Right cardiac atrium (tissue), 5 donors: ENCODE data around the gene OTOR. TPM values are rescaled to one million over a fixed set of nuclear protein-coding genes. Genes with fewer than 3 reads are reported as not detected.

Experiments
- ATAC-seq, 2 donors: fragments of 200-7000 bp; cut with Tn5 transposase; one replicate each; pipeline versions ENCODE4 v1.8.0 to v1.9.1; 2020; ENCODE audit warnings: moderate library complexity in 2 of 2, mild to moderate bottlenecking in 1 of 2
- DNase-seq, 3 donors: peaks; one replicate each; pipeline ENCODE4 v3.0.0-alpha.2; 2020
- H3K27ac ChIP-seq: one replicate; pipeline ENCODE4 v1.5.1; 2013; ENCODE audit warnings: mild to moderate bottlenecking, low read length, control low read depth, moderate library complexity
- H3K27me3 ChIP-seq: one replicate; pipeline ENCODE4 v1.6.1; 2013; ENCODE audit not compliant: control insufficient read depth, insufficient read depth
- H3K4me1 ChIP-seq: one replicate; pipeline ENCODE4 v1.6.1; 2013; ENCODE audit warnings: low read length; ENCODE audit not compliant: control insufficient read depth, insufficient read depth
- H3K4me3 ChIP-seq: one replicate; pipeline ENCODE4 v1.5.1; 2013; ENCODE audit warnings: low read length, control low read depth
- H3K9me3 ChIP-seq: one replicate; pipeline ENCODE4 v1.6.1; 2013; ENCODE audit warnings: low read length; ENCODE audit not compliant: control insufficient read depth
- WGBS: extraction: QIAGEN DNeasy Blood & Tissue Kit; methylation state at CpG from one replicate; pipeline ENCODE4 v1.1.7; 2013; 5-methylcytosine and 5-hydroxymethylcytosine counted together
- intact Hi-C, 4 donors: fragments of 100-400 bp; cut with DNase I; formaldehyde crosslinking; loops; one replicate each; pipeline versions ENCODE4 v1.11.0 to v1.14.0; 2022 to 2023
- polyA plus RNA-seq: library from polyadenylated mRNA; stranded (reverse); fragments of 200-250 nt; gene quantifications from one replicate; pipeline ENCODE4 v1.2.3, GENCODE V29; 2013
- total RNA-seq, 4 donors: library from RNA; stranded (reverse); fragmentation: NEBNext Ultra II Directional; extraction: Animal tissue kit (Norgen Biotek cat#: 25700); gene quantifications; one replicate each; pipeline ENCODE4 v1.2.1, GENCODE V29; 2021
- donor health status: healthy with polysubstance abuse.
- donor health status: DM: no; HTN: yes; CAD: no.
- donor health status: DM: no; HTN: no; CAD: no.
- donor health status: DM: no; HTN: yes; CAD: no; lungs with severe emphysema.
- donor health status: DM: yes; HTN: yes; CAD: no.

Gene OTOR
- total and polyA plus RNA-seq, 5 donors, result not detected

DNA sequence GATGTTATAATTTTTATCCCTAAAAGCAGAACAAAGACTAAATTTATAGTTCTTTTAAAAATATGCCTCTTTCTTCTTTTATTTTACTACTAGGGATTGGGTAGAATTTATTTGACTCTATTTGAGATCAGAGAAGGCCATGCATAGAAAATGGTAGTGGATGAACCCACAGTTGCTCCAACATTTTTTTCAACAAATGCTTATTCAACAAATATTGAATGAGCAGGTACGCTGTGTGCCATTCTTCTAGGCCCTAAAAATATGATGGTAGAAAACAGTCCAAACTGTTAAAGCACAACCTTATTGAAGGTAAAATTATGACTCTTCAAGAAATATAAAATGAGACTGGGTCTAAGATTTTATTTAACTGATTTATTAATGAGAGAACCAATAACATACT, 30.0 kb downstream of the OTOR start:
- no peak for ATAC-seq
- intact Hi-C loops, result no loop called here
- no peak overlapping the region for H3K4me3 ChIP-seq
- H3K27ac ChIP-seq, result no peak overlapping the region
- no peak for DNase-seq
- H3K27me3 ChIP-seq, result no peaks in the 10 kb centered on the region
- WGBS, result 92% methylated on average over 1 of the region's 1 CpG
- H3K9me3 ChIP-seq, result no peaks in the 10 kb centered on the region
- H3K4me1 ChIP-seq, result no peaks in the 10 kb centered on the region

DNA sequence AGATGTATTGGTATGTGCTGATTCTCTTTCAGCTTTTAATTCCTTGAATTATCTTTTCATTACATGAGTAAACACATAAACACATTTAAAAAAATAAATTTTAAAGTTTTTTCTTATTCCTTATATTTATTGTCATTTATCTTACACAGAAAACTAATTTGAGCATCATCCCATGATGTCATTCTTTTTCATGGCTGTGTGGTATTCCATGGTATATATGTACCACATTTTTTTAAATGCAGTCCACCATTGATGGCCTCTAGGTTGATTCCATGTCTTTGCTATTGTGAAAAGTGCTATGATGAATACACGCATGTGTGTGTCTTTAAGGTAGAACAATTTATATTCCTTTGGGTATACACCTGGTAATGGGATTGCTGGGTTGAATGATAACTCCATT, 33.3 kb downstream of the OTOR start:
- no peak overlapping the region for H3K27ac ChIP-seq
- H3K4me3 ChIP-seq, result no peak overlapping the region
- H3K9me3 ChIP-seq, result no peaks in the 10 kb centered on the region
- no peaks in the 10 kb centered on the region for H3K4me1 ChIP-seq
- WGBS, result 96% methylated on average over 1 of the region's 1 CpG
- no peaks in the 10 kb centered on the region for H3K27me3 ChIP-seq
- DNase-seq, result no peak
- intact Hi-C loops, result no loop called here
- ATAC-seq, result no peak

- ATAC-seq (no peak), DNase-seq (no peak)
- Histone ChIP-seq H3K27ac (no peak overlapping the region), H3K27me3 (no peaks in the 10 kb centered on the region), H3K4me3 (no peak overlapping the region), H3K4me1 (no peaks in the 10 kb centered on the region), H3K9me3 (no peaks in the 10 kb centered on the region)
- WGBS, result 55% methylated on average over 1 of the region's 1 CpG
- intact Hi-C loops, result no loop called here
Measured at GRCh38 chr20:16785226-16785625, 37.1 kb downstream of the OTOR start.

Other genes starting within 250 kb of the OTOR start
- gene KIF16B, start 174.9 kb upstream of the OTOR start, total RNA-seq, result 10 to 100 TPM; 16.5 to 20.4 (median 18.4) TPM
- 11.4 TPM for gene KIF16B, start 174.9 kb upstream of the OTOR start, polyA plus RNA-seq
- 10 to 100 TPM; 31.8 to 39.5 (median 35.3) TPM for gene SNRPB2, start 18.3 kb upstream of the OTOR start, total RNA-seq
- 50.8 TPM for gene SNRPB2, start 18.3 kb upstream of the OTOR start, polyA plus RNA-seq